Vagina (tissue), 2 donors: ENCODE data around the gene PHACTR2.

Experiments used
- CTCF ChIP-seq, 3 experiments: fragments of 450-650 bp in 2 of 3; fragments of 200-600 bp in 1 of 3; sonication (generic) in 1 of 3; IDR thresholded peaks; one replicate each; pipeline ENCODE4 v1.5.1; 2017 to 2019; ENCODE audit warnings: antibody characterized with exemption in 3 of 3, mild to moderate bottlenecking in 2 of 3, moderate library complexity in 2 of 3
- POLR2A ChIP-seq, 2 donors: fragments of 450-650 bp; IDR thresholded peaks; one replicate each; pipeline ENCODE4 v1.6.1; 2017; ENCODE audit warnings: antibody characterized with exemption in 2 of 2, mild to moderate bottlenecking in 2 of 2, moderate library complexity in 2 of 2
- POLR2AphosphoS5 ChIP-seq, 2 donors: sonication (generic); formaldehyde crosslinking; IDR thresholded peaks; one replicate each; pipeline ENCODE4 v1.9.0; 2017; ENCODE audit warnings: antibody characterized with exemption in 2 of 2, mild to moderate bottlenecking in 2 of 2, low read depth in 1 of 2; ENCODE audit not compliant: insufficient read depth in 1 of 2

- TF ChIP-seq CTCF (IDR thresholded peaks at IDR 0.05) (no peak), POLR2A (IDR thresholded peaks at IDR 0.05) (no peak), POLR2AphosphoS5 (IDR thresholded peaks at IDR 0.05; ENCODE audit: insufficient read depth in 1 of 2, low read depth in 1 of 2) (no peak)
These were observed 13.4 kb downstream of the PHACTR2 start for GRCh38 chr6:143691155-143691554.
